SK-N-SH (cell line): ENCODE data around the gene MFSD6L. TPM values are rescaled to one million over a fixed set of nuclear protein-coding genes. Genes with fewer than 3 reads are reported as not detected.

Experiments used
- CTCF ChIA-PET: fragments of 300-600, 350-600 bp; formaldehyde crosslinking; extraction: SDS; loops from one replicate; lab custom pipeline; 2021; lab: Yijun Ruan, JAX
- POLR2A ChIA-PET: fragments of 350-600 bp; sonication (Branson Sonifier 250); formaldehyde crosslinking; extraction: SDS; loops from one replicate; lab custom pipeline; 2020; ENCODE audit warnings: antibody characterized with exemption, inconsistent platforms; lab: Yijun Ruan, JAX
- DNase-seq: peaks from one replicate; pipeline ENCODE4 v3.0.0; 2012
- H2AFZ ChIP-seq: fragments of 200-600 bp; sonication (generic); 2 replicates; pipeline ENCODE4 v1.8.1; 2016; ENCODE audit warnings: antibody characterized with exemption, mild to moderate bottlenecking, low read depth
- H3F3A ChIP-seq: fragments of 200-600 bp; sonication (generic); replicated peaks from 2 replicates; pipeline ENCODE3; 2016; ENCODE audit warnings: antibody characterized with exemption, mild to moderate bottlenecking; ENCODE audit not compliant: insufficient read depth
- H3K27ac ChIP-seq, 2 experiments: fragments of 200-500 bp in 1 of 2; fragments of 200-600 bp in 1 of 2; sonication (Bioruptor generic) in 1 of 2; sonication (generic), shearing (Covaris generic) in 1 of 2; 2 replicates each; pipeline versions ENCODE4 v1.5.1 to v1.6.1; 2014 to 2016; ENCODE audit warnings: low read depth in 2 of 2, inconsistent platforms in 1 of 2, low read length in 1 of 2, mild to moderate bottlenecking in 1 of 2, mixed read lengths in 1 of 2
- H3K27me3 ChIP-seq: fragments of 200-600 bp; sonication (generic), shearing (Covaris generic); 2 replicates; pipeline ENCODE4 v1.6.1; 2016; ENCODE audit warnings: mixed run types; ENCODE audit not compliant: insufficient read depth
- H3K36me3 ChIP-seq, 2 experiments: fragments of 200-500 bp in 1 of 2; fragments of 200-600 bp in 1 of 2; sonication (Bioruptor generic) in 1 of 2; sonication (generic) in 1 of 2; replicated peaks in 1 of 2; 2 replicates each; pipeline versions ENCODE3 to v1.5.1; 2014 to 2016; ENCODE audit warnings: low read length in 1 of 2, mild to moderate bottlenecking in 1 of 2; ENCODE audit not compliant: insufficient read depth in 2 of 2, control insufficient read depth in 1 of 2
- H3K4me1 ChIP-seq, 2 experiments: fragments of 200-500 bp in 1 of 2; fragments of 200-600 bp in 1 of 2; sonication (Bioruptor generic) in 1 of 2; sonication (generic), shearing (Covaris generic) in 1 of 2; 2 replicates each; pipeline versions ENCODE4 v1.5.1 to v1.6.1; 2014 to 2016; ENCODE audit warnings: low read depth in 1 of 2, low read length in 1 of 2, mixed run types in 1 of 2; ENCODE audit not compliant: insufficient read depth in 2 of 2, control insufficient read depth in 1 of 2
- H3K4me2 ChIP-seq: fragments of 200-600 bp; sonication (generic), shearing (Covaris generic); 2 replicates; pipeline ENCODE4 v1.6.1; 2017; ENCODE audit warnings: mixed run types
- H3K4me3 ChIP-seq, 2 experiments: fragments of 200-500 bp in 1 of 2; fragments of 200-600 bp in 1 of 2; sonication (Bioruptor generic) in 1 of 2; sonication (generic), shearing (Covaris generic) in 1 of 2; 2 replicates each; pipeline versions ENCODE4 v1.5.1 to v1.8.1; 2014 to 2016; ENCODE audit warnings: low read depth in 2 of 2, inconsistent platforms in 1 of 2, low read length in 1 of 2, mild to moderate bottlenecking in 1 of 2, mixed read lengths in 1 of 2, moderate library complexity in 1 of 2
- H3K79me2 ChIP-seq: fragments of 200-600 bp; sonication (generic); 2 replicates; pipeline ENCODE4 v1.8.1; 2017; ENCODE audit warnings: mild to moderate bottlenecking; ENCODE audit not compliant: insufficient read depth
- H3K9ac ChIP-seq: fragments of 200-600 bp; sonication (generic); 2 replicates; pipeline ENCODE4 v1.6.1; 2017; ENCODE audit warnings: mixed run types
- H3K9me2 ChIP-seq: fragments of 200-600 bp; sonication (generic); 2 replicates; pipeline ENCODE4 v1.6.1; 2017; ENCODE audit warnings: mixed run types
- H3K9me3 ChIP-seq: fragments of 200-600 bp; sonication (generic); 2 replicates; pipeline ENCODE4 v1.6.1; 2017; ENCODE audit warnings: mixed run types, mild to moderate bottlenecking, moderate library complexity
- H4K20me1 ChIP-seq: fragments of 200-600 bp; sonication (generic); 2 replicates; pipeline ENCODE4 v1.6.1; 2017; ENCODE audit warnings: mild to moderate bottlenecking, mixed run types; ENCODE audit not compliant: insufficient read depth
- CHD2 ChIP-seq: fragments of 150-350 bp; IDR thresholded peaks from 2 replicates; pipeline ENCODE4 v1.6.1; 2018; ENCODE audit warnings: low read length; ENCODE audit not compliant: partially characterized antibody
- FOXJ3 ChIP-seq: sonication (generic); formaldehyde crosslinking; IDR thresholded peaks from 2 replicates; pipeline ENCODE4 v1.5.1; 2020; ENCODE audit warnings: mild to moderate bottlenecking, missing genetic modification reagents
- IRF3 ChIP-seq: fragments of 150-350 bp; IDR thresholded peaks from 2 replicates; pipeline ENCODE4 v1.6.1; 2016; ENCODE audit warnings: mild to moderate bottlenecking, low read depth, low read length
- MXI1 ChIP-seq: IDR thresholded peaks from 2 replicates; pipeline ENCODE4 v1.6.1; 2012; ENCODE audit warnings: mild to moderate bottlenecking, low read depth, low read length, improper control_type of control experiment
- NFIC ChIP-seq: IDR thresholded peaks from 2 replicates; pipeline ENCODE4 v1.4.0; 2012; ENCODE audit warnings: borderline replicate concordance
- NRF1 ChIP-seq: IDR thresholded peaks from 2 replicates; pipeline ENCODE4 v1.6.1; 2012; ENCODE audit warnings: low read depth, mild to moderate bottlenecking, low read length
- POLR2AphosphoS5 ChIP-seq: IDR thresholded peaks from 2 replicates; pipeline ENCODE4 v1.6.1; 2012; ENCODE audit warnings: low read depth, low read length
- RAD21 ChIP-seq: IDR thresholded peaks from 2 replicates; pipeline ENCODE4 v1.6.1; 2012; ENCODE audit warnings: mild to moderate bottlenecking, low read length
- REST ChIP-seq: IDR thresholded peaks from 2 replicates; pipeline ENCODE4 v1.6.1; 2012; ENCODE audit warnings: mild to moderate bottlenecking, low read depth, low read length, moderate library complexity
- RFX5 ChIP-seq: IDR thresholded peaks from 2 replicates; pipeline ENCODE4 v1.6.1; 2012; ENCODE audit warnings: mild to moderate bottlenecking, improper control_type of control experiment, low read length
- SMC3 ChIP-seq: IDR thresholded peaks from 2 replicates; pipeline ENCODE4 v1.6.1; 2012; ENCODE audit warnings: low read depth, low read length, improper control_type of control experiment
- USF2 ChIP-seq: fragments of 150-350 bp; IDR thresholded peaks from 2 replicates; pipeline ENCODE4 v1.6.1; 2017; ENCODE audit warnings: antibody characterized with exemption, low read length, low read depth, borderline replicate concordance
- WGBS: methylation state at CpG from one replicate; pipeline ENCODE4 v1.1.6; 2017; ENCODE audit warnings: low lambda C conversion rate; 5-methylcytosine and 5-hydroxymethylcytosine counted together
- polyA plus RNA-seq, 3 experiments: library from polyadenylated mRNA; depleted of rRNA; stranded (reverse); fragments of >200 nt; gene quantifications; 2 replicates each; pipeline ENCODE4 v1.2.3, GENCODE V29; 2012

MFSD6L gene
- polyA plus RNA-seq, 1 of the 3 experiments (the other 2 are of a cell fraction), result not detected

GRCh38 chr17:8835631-8836364, 36.6 kb upstream of the MFSD6L start:
- 33% methylated on average over 6 of the region's 6 CpGs for WGBS
- POLR2A ChIA-PET, result no interaction called here

GRCh38 chr17:8835106-8835505, 35.9 kb upstream of the MFSD6L start:
- H3K9ac ChIP-seq, result no peak overlapping the region
- TF ChIP-seq RFX5 (no peak), NRF1 (no peak), IRF3 (no peak), NFIC (no peak), REST (no peak), CHD2 (no peak), FOXJ3 (no peak), MXI1 (no peak), RAD21 (no peak), SMC3 (no peak)
- no peaks in the 10 kb centered on the region for H3K79me2 ChIP-seq
- no peak overlapping the region for H3K4me2 ChIP-seq
- H4K20me1 ChIP-seq, result no peaks in the 10 kb centered on the region
- DNase-seq, result no peak
- no peak overlapping the region for H2AFZ ChIP-seq
- no peaks in the 10 kb centered on the region for H3K4me1 ChIP-seq
- H3K27me3 ChIP-seq, result peaks cover 75% of the 10 kb centered on the region
- no peak overlapping the region for H3K4me3 ChIP-seq
- CTCF ChIA-PET, result no interaction called here
- no peaks in the 10 kb centered on the region for H3F3A ChIP-seq
- no peak overlapping the region for H3K27ac ChIP-seq
- POLR2A ChIA-PET, result no interaction called here
- whole genome bisulfite sequencing, result 10% methylated on average over 7 of the region's 14 CpGs
- H3K9me2 ChIP-seq, result no peaks in the 10 kb centered on the region
- H3K9me3 ChIP-seq, result no peaks in the 10 kb centered on the region
- no peaks in the 10 kb centered on the region for H3K36me3 ChIP-seq

More at GRCh38 chr17:8835631-8836364, 36.6 kb upstream of the MFSD6L start:
- Histone ChIP-seq H3K27me3 (peaks cover 68% of the 10 kb centered on the region), H3K9me3 (no peaks in the 10 kb centered on the region), H3K9ac (no peak overlapping the region), H3K27ac (no peak overlapping the region), H3K4me3 (no peak overlapping the region), H3F3A (no peaks in the 10 kb centered on the region), H2AFZ (no peak overlapping the region), H4K20me1 (no peaks in the 10 kb centered on the region), H3K36me3 (no peaks in the 10 kb centered on the region), H3K4me2 (no peak overlapping the region), H3K9me2 (no peaks in the 10 kb centered on the region), H3K79me2 (no peaks in the 10 kb centered on the region), H3K4me1 (no peaks in the 10 kb centered on the region)
- CTCF ChIA-PET, result no interaction called here
- no peak for DNase-seq
- TF ChIP-seq CHD2, result no peak
- no peak for TF ChIP-seq USF2
- no peak for TF ChIP-seq POLR2AphosphoS5
